ENCODE data around the gene MVB12B. TPM values are rescaled to one million over a fixed set of nuclear protein-coding genes. Genes with fewer than 3 reads are reported as not detected.

The MVB12B gene
- total RNA-seq, 2 experiments from 2014 or later = 14.3 to 15.3 TPM

DNA sequence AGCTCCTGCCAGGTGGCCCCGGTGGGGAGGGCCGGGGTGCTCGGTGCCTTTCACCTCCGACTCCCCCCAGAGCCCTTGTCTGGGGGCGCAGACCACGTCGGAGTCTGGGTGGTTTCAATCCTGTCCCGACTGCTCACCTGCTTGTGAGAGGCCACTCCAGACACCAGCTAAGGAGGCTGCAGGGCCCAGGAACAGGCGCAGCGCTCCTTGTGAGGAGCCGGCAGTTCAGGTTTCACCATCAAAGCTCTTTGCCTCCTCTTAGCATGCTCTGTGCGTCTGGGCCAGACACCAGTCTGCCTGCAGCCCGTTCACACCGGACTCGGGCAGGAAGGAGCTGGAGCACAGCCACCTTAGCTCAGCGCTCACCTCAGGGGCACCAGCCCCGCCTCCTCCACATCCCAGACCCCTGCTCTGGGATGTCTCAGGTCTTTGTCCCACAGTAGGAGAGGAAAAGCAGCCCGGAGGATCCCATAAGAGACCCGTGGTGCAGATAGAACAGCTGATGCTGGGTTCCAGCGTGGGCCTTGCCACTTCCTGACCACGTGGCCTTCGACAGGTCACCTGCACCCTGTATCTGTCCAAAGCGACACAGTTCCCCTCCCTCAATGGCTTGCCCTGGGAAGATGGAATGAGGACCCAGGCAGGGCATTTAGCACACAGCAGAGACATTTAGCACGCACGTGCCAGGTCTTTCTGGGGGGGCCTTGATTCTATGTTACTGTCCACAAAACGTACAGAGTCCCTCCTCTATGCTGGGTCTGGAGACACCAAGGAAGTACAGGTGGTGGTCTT lies 180.9 kb downstream of the MVB12B start:
- Mint-ChIP-seq H3K27me3 (peaks cover 17% of the 10 kb centered on the region), H3K9me3 (no peaks in the 10 kb centered on the region)
- CTCF ChIA-PET = no interaction called here

DNA sequence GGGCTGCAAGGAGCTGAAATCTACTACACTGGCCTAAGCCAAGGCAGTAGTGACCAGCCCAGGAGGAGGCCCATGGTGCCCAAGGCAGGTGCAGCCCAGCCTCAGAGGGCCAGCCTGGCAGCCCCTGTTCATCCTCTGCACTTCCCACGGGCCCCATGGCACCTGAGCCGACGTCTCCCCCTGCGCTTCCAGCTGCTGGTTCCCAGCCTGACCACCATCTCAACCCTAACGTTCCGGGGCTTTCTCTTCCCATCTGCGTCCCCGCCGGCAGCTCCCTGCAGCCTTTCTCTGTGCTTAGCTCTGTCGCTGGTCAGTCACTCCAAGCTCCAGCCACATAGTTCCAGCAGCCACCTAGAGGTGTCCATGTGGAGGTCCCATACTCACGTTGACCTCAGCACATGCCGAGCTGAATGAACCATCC lies 181.6 kb downstream of the MVB12B start:
- TF ChIP-seq, protein P1, sequence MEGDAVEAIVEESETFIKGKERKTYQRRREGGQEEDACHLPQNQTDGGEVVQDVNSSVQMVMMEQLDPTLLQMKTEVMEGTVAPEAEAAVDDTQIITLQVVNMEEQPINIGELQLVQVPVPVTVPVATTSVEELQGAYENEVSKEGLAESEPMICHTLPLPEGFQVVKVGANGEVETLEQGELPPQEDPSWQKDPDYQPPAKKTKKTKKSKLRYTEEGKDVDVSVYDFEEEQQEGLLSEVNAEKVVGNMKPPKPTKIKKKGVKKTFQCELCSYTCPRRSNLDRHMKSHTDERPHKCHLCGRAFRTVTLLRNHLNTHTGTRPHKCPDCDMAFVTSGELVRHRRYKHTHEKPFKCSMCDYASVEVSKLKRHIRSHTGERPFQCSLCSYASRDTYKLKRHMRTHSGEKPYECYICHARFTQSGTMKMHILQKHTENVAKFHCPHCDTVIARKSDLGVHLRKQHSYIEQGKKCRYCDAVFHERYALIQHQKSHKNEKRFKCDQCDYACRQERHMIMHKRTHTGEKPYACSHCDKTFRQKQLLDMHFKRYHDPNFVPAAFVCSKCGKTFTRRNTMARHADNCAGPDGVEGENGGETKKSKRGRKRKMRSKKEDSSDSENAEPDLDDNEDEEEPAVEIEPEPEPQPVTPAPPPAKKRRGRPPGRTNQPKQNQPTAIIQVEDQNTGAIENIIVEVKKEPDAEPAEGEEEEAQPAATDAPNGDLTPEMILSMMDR (IDR thresholded peaks at IDR 0.05) = no peak

More for the DNA sequence above, 180.9 kb downstream of the MVB12B start:
- Histone ChIP-seq H3K27me3 (ENCODE audit: control insufficient read depth in 1 of 2, insufficient read depth in 2 of 2, low read length in 2 of 2) (peaks cover 3 to 15% of the 10 kb centered on the region in 2 experiments), H3K4me1 (ENCODE audit: insufficient read depth, low read length) (no peaks in the 10 kb centered on the region), H3K27ac (ENCODE audit: low read depth in 1 of 2, low read length in 2 of 2) (no peak overlapping the region), H3K36me3 (ENCODE audit: insufficient read depth, low read length) (no peaks in the 10 kb centered on the region), H3K9me3 (ENCODE audit: control insufficient read depth in 1 of 2, insufficient read depth in 1 of 2, low read length in 2 of 2) (no peaks in the 10 kb centered on the region), H3K4me3 (ENCODE audit: low read length) (no peak overlapping the region)
- intact Hi-C loops (cut with DNase I, micrococcal nuclease) = no loop called here
- DNase-seq (no peak), ATAC-seq (ENCODE audit: poor library complexity) (no peak)
- TF ChIP-seq, protein P1 (IDR thresholded peaks at IDR 0.05) = no peak
- no peaks in the 10 kb centered on the region for H3K36me3 Mint-ChIP-seq (ENCODE audit: low read depth)
- H3K4me1 Mint-ChIP-seq (ENCODE audit: low read depth) = no peaks in the 10 kb centered on the region
- no peak overlapping the region for H3K4me3 Mint-ChIP-seq
- POLR2A ChIA-PET = no interaction called here
- no peak overlapping the region for H3K27ac Mint-ChIP-seq

DNA sequence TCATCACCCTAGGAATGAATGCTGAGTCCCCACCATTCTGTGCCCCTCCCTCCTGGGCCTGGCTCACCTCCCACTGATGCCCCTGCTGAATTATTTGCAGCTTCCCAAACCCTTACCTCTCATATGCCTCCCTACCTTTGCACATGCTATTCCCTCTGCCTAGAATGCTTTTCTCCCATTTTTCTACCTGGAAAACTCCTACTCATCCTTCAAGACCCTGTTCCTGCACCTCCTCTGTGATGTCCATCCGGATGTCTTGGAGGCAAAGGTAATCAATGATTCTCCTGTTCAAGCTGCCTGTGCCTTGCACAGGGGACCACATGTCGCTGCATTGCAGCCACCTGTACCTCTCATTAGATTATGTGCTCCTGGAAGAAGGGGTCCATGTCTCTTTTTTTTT lies 182.3 kb downstream of the MVB12B start:
- Histone ChIP-seq H3K4me3 (ENCODE audit: low read length) (no peak overlapping the region), H3K27ac (ENCODE audit: low read depth in 1 of 2, low read length in 2 of 2) (no peak overlapping the region), H3K27me3 (ENCODE audit: control insufficient read depth in 1 of 2, insufficient read depth in 2 of 2, low read length in 2 of 2) (peaks cover 9 to 24% of the 10 kb centered on the region in 2 experiments), H3K9me3 (ENCODE audit: control insufficient read depth in 1 of 2, insufficient read depth in 1 of 2, low read length in 2 of 2) (peaks cover 0 to 6% of the 10 kb centered on the region in 2 experiments), H3K36me3 (ENCODE audit: insufficient read depth, low read length) (no peaks in the 10 kb centered on the region), H3K4me1 (ENCODE audit: insufficient read depth, low read length) (peaks cover 3% of the 10 kb centered on the region)
- DNase-seq = no peak
- CTCF ChIA-PET = interaction anchor here (0.7 to 1.7 kb wide), 2 partner anchors 10 to 84 kb away, joined by 3 to 6 read pairs; no protein-coding TSS in a partner anchor
- H3K4me3 Mint-ChIP-seq = no peak overlapping the region
- H3K27ac Mint-ChIP-seq = no peak overlapping the region
- TF ChIP-seq, protein P1 (IDR thresholded peaks at IDR 0.05) = no peak
- H3K4me1 Mint-ChIP-seq (ENCODE audit: low read depth) = peaks cover 4% of the 10 kb centered on the region
- no peaks in the 10 kb centered on the region for H3K9me3 Mint-ChIP-seq
- H3K36me3 Mint-ChIP-seq (ENCODE audit: low read depth) = no peaks in the 10 kb centered on the region
- peaks cover 31% of the 10 kb centered on the region for H3K27me3 Mint-ChIP-seq
- no peak for ATAC-seq (ENCODE audit: poor library complexity)
- intact Hi-C loops (cut with DNase I, micrococcal nuclease) = no loop called here
- POLR2A ChIA-PET = interaction anchor here (0.6 kb wide), 1 partner anchor 891 kb away, joined by 3 read pairs; no protein-coding TSS in a partner anchor

More for the DNA sequence above, 181.6 kb downstream of the MVB12B start:
- no peak for ATAC-seq (ENCODE audit: poor library complexity)
- no peaks in the 10 kb centered on the region for H3K9me3 Mint-ChIP-seq
- DNase-seq = no peak
- intact Hi-C loops (cut with DNase I, micrococcal nuclease) = no loop called here
- Histone ChIP-seq H3K9me3 (ENCODE audit: control insufficient read depth in 1 of 2, insufficient read depth in 1 of 2, low read length in 2 of 2) (no peaks in the 10 kb centered on the region), H3K4me1 (ENCODE audit: insufficient read depth, low read length) (no peaks in the 10 kb centered on the region), H3K27ac (ENCODE audit: low read depth in 1 of 2, low read length in 2 of 2) (no peak overlapping the region), H3K36me3 (ENCODE audit: insufficient read depth, low read length) (no peaks in the 10 kb centered on the region), H3K4me3 (ENCODE audit: low read length) (no peak overlapping the region), H3K27me3 (ENCODE audit: control insufficient read depth in 1 of 2, insufficient read depth in 2 of 2, low read length in 2 of 2) (peaks cover 3 to 17% of the 10 kb centered on the region in 2 experiments)
- H3K27me3 Mint-ChIP-seq = peaks cover 24% of the 10 kb centered on the region
- H3K36me3 Mint-ChIP-seq (ENCODE audit: low read depth) = no peaks in the 10 kb centered on the region
- POLR2A ChIA-PET = no interaction called here
- peaks cover 3% of the 10 kb centered on the region for H3K4me1 Mint-ChIP-seq (ENCODE audit: low read depth)
- H3K27ac Mint-ChIP-seq = no peak overlapping the region
- no peak overlapping the region for H3K4me3 Mint-ChIP-seq
- CTCF ChIA-PET = interaction anchor here (1.7 kb wide), 1 partner anchor 9 kb away, joined by 6 read pairs; no protein-coding TSS in a partner anchor

Data from CD4-positive, alpha-beta T cell (primary cell).